Loucy (cell line): ENCODE results near the gene PROS1.
"Not testable (repeated sequence)": the region's sequence is repeated elsewhere in the genome, so short reads cannot be mapped to it uniquely, and the experiment has no call there.

Experiments
- CTCF ChIP-seq: fragments of 200-600 bp; sonication (generic); conservative IDR thresholded peaks from 2 replicates; pipeline ENCODE4 v1.5.1; 2014; ENCODE audit warnings: mild to moderate bottlenecking, antibody characterized with exemption, low read length
- EZH2phosphoT487 ChIP-seq: fragments of 200-600 bp; IDR thresholded peaks from 2 replicates; pipeline ENCODE4 v1.6.1; 2018; ENCODE audit warnings: antibody characterized with exemption, mild to moderate bottlenecking, moderate library complexity, borderline replicate concordance

- not testable (repeated sequence) for TF ChIP-seq CTCF, EZH2phosphoT487
Measured at GRCh38 chr3:93877427-93877826, 96.3 kb downstream of the PROS1 start.
